HG03039 (cell line): ENCODE measurements around the gene WDR37.
"Not testable (repeated sequence)": the region's sequence is repeated elsewhere in the genome, so short reads cannot be mapped to it uniquely, and the experiment has no call there.

ENCODE experiments used
- ATAC-seq: cut with Tn5 transposase; IDR thresholded peaks from one replicate; pipeline ENCODE4 v1.9.1; 2021; ENCODE audit warnings: mild to moderate bottlenecking, moderate library complexity; ENCODE audit not compliant: unreplicated experiment

The WDR37 gene

GRCh38 chr10:1149793-1150637 is 93.8 kb downstream of the WDR37 start:
- no peak for ATAC-seq

- no peak for ATAC-seq
These were observed 94.4 kb downstream of the WDR37 start for GRCh38 chr10:1150638-1150955.

- no peak for ATAC-seq
These were observed 95.2 kb downstream of the WDR37 start for GRCh38 chr10:1151076-1152033.

GRCh38 chr10:1152386-1153250 is 96.4 kb downstream of the WDR37 start:
- no peak for ATAC-seq

- ATAC-seq, result no peak
These were observed 97.1 kb downstream of the WDR37 start for GRCh38 chr10:1153251-1153763.

- no peak for ATAC-seq
These were observed 97.7 kb downstream of the WDR37 start for GRCh38 chr10:1153805-1154351.

- ATAC-seq, result no peak
These were observed 98.5 kb downstream of the WDR37 start for GRCh38 chr10:1154531-1155295.

GRCh38 chr10:1155791-1156615 is 99.8 kb downstream of the WDR37 start:
- ATAC-seq, result no peak

- ATAC-seq, result no peak
These were observed 100.4 kb downstream of the WDR37 start for GRCh38 chr10:1156616-1156886.

- ATAC-seq, result no peak
These were observed 100.9 kb downstream of the WDR37 start for GRCh38 chr10:1156921-1157614.

GRCh38 chr10:1157615-1157933 is 101.4 kb downstream of the WDR37 start:
- no peak for ATAC-seq

- no peak for ATAC-seq
These were observed 101.9 kb downstream of the WDR37 start for GRCh38 chr10:1158066-1158465.

- ATAC-seq, result not testable (repeated sequence)
These were observed 102.4 kb downstream of the WDR37 start for GRCh38 chr10:1158536-1158935.

GRCh38 chr10:1159131-1160061 is 103.2 kb downstream of the WDR37 start:
- ATAC-seq, result no peak

- no peak for ATAC-seq
These were observed 104.6 kb downstream of the WDR37 start for GRCh38 chr10:1160561-1161314.

- not testable (repeated sequence) for ATAC-seq
These were observed 105.1 kb downstream of the WDR37 start for GRCh38 chr10:1161315-1161673.
